ENCODE measurements around the gene DESI2. TPM values are rescaled to one million over a fixed set of nuclear protein-coding genes. Genes with fewer than 3 reads are reported as not detected.
"Not testable (repeated sequence)": the region's sequence is repeated elsewhere in the genome, so short reads cannot be mapped to it uniquely, and the experiment has no call there.

The DESI2 gene
- total RNA-seq, 6 experiments from 2014 or later, result 7.0 to 14.2 (median 9.9) TPM

- Histone ChIP-seq H3K4me3 (no peak overlapping the region), H3K27ac (no peak overlapping the region), H3K36me3 (no peaks in the 10 kb centered on the region), H3K27me3 (no peaks in the 10 kb centered on the region), H3K9me3 (no peaks in the 10 kb centered on the region), H3K4me1 (peaks cover 0 to 22% (median 10%) of the 10 kb centered on the region in 4 donors)
- ATAC-seq (no peak), DNase-seq (no peak)
- intact Hi-C loops (cut with DNase I), result no loop called here
- 77% methylated on average over 3 of the region's 3 CpGs for WGBS (ENCODE audit: insufficient coverage, low coverage, low lambda C conversion rate, missing lambda C conversion rate)
- TF ChIP-seq POLR2A (IDR thresholded peaks at IDR 0.05), result no peak
- TF ChIP-seq, protein P1, sequence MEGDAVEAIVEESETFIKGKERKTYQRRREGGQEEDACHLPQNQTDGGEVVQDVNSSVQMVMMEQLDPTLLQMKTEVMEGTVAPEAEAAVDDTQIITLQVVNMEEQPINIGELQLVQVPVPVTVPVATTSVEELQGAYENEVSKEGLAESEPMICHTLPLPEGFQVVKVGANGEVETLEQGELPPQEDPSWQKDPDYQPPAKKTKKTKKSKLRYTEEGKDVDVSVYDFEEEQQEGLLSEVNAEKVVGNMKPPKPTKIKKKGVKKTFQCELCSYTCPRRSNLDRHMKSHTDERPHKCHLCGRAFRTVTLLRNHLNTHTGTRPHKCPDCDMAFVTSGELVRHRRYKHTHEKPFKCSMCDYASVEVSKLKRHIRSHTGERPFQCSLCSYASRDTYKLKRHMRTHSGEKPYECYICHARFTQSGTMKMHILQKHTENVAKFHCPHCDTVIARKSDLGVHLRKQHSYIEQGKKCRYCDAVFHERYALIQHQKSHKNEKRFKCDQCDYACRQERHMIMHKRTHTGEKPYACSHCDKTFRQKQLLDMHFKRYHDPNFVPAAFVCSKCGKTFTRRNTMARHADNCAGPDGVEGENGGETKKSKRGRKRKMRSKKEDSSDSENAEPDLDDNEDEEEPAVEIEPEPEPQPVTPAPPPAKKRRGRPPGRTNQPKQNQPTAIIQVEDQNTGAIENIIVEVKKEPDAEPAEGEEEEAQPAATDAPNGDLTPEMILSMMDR (IDR thresholded peaks at IDR 0.05), result no peak
Measured at GRCh38 chr1:244657421-244657820, 4.5 kb downstream of the DESI2 start.

GRCh38 chr1:244659694-244660093 lies 6.8 kb downstream of the DESI2 start:
- no peaks in the 10 kb centered on the region for H3K36me3 ChIP-seq
- no peaks in the 10 kb centered on the region for H3K9me3 ChIP-seq
- DNase-seq (no peak), ATAC-seq (peak; percentile 48 to 69 (median 63))
- peaks cover 0 to 16% (median 7%) of the 10 kb centered on the region in 4 donors for H3K4me1 ChIP-seq
- no peak overlapping the region for H3K4me3 ChIP-seq
- H3K27me3 ChIP-seq, result no peaks in the 10 kb centered on the region
- intact Hi-C loops (cut with DNase I), result no loop called here
- no peak for TF ChIP-seq POLR2A (IDR thresholded peaks at IDR 0.05)
- TF ChIP-seq, protein P1 (IDR thresholded peaks at IDR 0.05), result no peak
- H3K27ac ChIP-seq, result peak overlapping the region in 1 of 3 donors; percentile 18
- 30% methylated on average over 3 of the region's 3 CpGs for WGBS (ENCODE audit: insufficient coverage, low coverage, low lambda C conversion rate, missing lambda C conversion rate)

DNA sequence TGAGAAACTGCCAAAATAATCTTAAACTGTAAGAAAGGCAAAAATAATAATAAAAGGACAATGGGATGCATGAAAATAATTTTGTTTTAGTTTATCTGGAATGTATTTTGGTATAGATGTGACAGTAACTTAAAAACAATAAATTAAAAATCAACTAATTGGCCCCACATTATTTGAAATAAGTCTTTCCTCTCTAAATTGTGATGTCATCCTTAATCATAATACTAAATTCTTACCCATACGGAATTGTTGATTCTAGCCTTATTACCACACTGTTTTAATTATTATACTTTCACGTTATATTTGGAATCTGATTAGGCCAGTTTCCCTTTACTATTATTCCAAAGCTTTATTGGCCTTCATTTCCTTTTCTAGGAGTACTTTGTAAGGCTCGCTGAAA lies 7.7 kb downstream of the DESI2 start:
- H3K4me1 ChIP-seq, result peaks cover 0 to 15% (median 5%) of the 10 kb centered on the region in 4 donors
- no peaks in the 10 kb centered on the region for H3K36me3 ChIP-seq
- no peaks in the 10 kb centered on the region for H3K27me3 ChIP-seq
- ATAC-seq, result no peak
- H3K4me3 ChIP-seq, result no peak overlapping the region
- no peak overlapping the region for H3K27ac ChIP-seq
- H3K9me3 ChIP-seq, result no peaks in the 10 kb centered on the region
- no peak for DNase-seq
- intact Hi-C loops (cut with DNase I), result no loop called here
- TF ChIP-seq, protein P1 (IDR thresholded peaks at IDR 0.05), result no peak
- TF ChIP-seq POLR2A (IDR thresholded peaks at IDR 0.05), result no peak
- 96% methylated on average over 3 of the region's 3 CpGs for WGBS (ENCODE audit: insufficient coverage, low coverage, low lambda C conversion rate, missing lambda C conversion rate)

DNA sequence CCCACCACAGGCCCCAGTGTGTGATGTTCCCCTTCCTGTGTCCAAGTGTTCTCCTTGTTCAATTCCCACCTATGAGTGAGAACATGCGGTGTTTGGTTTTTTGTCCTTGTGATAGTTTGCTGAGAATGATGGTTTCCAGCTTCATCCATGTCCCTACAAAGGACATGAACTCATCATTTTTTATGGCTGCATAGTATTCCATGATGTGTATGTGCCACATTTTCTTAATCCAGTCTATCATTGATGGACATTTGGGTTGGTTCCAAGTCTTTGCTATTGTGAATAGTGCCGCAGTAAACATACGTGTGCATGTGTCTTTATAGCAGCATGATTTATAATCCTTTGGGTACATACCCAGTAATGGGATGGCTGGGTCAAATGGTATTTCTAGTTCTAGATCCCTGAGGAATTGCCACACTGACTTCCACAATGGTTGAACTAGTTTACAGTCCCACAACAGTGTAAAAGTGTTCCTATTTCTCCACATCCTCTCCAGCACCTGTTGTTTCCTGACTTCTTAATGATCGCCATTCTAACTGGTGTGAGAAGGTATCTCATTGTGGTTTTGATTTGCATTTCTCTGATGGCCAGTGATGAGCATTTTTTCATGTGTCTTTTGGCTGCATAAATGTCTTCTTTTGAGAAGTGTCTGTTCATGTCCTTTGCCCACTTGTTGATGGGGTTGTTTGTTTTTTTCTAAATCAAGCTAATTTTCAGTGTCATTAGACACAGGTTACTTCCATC lies 8.8 kb downstream of the DESI2 start:
- ATAC-seq; H3K27me3 ChIP-seq; H3K36me3 ChIP-seq; H3K4me3 ChIP-seq; H3K27ac ChIP-seq; DNase-seq; H3K9me3 ChIP-seq; intact Hi-C loops (cut with DNase I): not testable (repeated sequence)
- 90% methylated on average over 1 of the region's 4 CpGs for WGBS (ENCODE audit: insufficient coverage, low coverage, low lambda C conversion rate, missing lambda C conversion rate)
- H3K4me1 ChIP-seq, result peaks cover 0 to 11% (median 4%) of the 10 kb centered on the region in 4 donors

DNA sequence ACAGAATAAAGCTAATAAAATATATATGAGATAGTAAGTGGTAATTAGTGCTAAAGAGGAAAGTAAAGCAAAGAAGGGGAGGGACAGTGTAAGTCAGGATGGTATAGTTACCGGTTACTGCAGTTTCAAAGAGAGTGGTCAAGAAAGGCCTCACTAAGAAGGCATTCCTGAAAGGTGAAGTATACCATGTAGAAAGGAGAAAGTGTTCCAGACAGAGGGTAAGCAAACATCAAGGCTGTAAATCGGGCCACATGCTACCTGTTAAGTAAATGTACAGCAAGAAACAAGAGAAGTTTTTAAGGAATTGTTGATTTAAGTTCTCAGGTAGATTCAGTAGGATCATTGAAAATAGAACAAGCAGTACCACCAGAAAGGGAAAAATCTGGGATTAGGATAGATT lies 9.7 kb downstream of the DESI2 start:
- ATAC-seq (no peak), DNase-seq (no peak)
- peaks cover 0 to 19% (median 4%) of the 10 kb centered on the region in 4 donors for H3K4me1 ChIP-seq
- no peaks in the 10 kb centered on the region for H3K9me3 ChIP-seq
- intact Hi-C loops (cut with DNase I), result no loop called here
- H3K4me3 ChIP-seq, result no peak overlapping the region
- 77% methylated on average over 2 of the region's 2 CpGs for WGBS (ENCODE audit: insufficient coverage, low coverage, low lambda C conversion rate, missing lambda C conversion rate)
- no peak overlapping the region for H3K27ac ChIP-seq
- H3K36me3 ChIP-seq, result no peaks in the 10 kb centered on the region
- TF ChIP-seq, protein P1 (IDR thresholded peaks at IDR 0.05), result no peak
- no peak for TF ChIP-seq POLR2A (IDR thresholded peaks at IDR 0.05)
- H3K27me3 ChIP-seq, result no peaks in the 10 kb centered on the region
